HG03442 (cell line): Measurements from ENCODE around the gene GUCA1A.
"Not testable (repeated sequence)": the region's sequence is repeated elsewhere in the genome, so short reads cannot be mapped to it uniquely, and the experiment has no call there.

Experiments
- ATAC-seq: cut with Tn5 transposase; IDR thresholded peaks from one replicate; pipeline ENCODE4 v1.9.1; 2021; ENCODE audit warnings: mild to moderate bottlenecking, moderate library complexity; ENCODE audit not compliant: unreplicated experiment

The GUCA1A gene

DNA sequence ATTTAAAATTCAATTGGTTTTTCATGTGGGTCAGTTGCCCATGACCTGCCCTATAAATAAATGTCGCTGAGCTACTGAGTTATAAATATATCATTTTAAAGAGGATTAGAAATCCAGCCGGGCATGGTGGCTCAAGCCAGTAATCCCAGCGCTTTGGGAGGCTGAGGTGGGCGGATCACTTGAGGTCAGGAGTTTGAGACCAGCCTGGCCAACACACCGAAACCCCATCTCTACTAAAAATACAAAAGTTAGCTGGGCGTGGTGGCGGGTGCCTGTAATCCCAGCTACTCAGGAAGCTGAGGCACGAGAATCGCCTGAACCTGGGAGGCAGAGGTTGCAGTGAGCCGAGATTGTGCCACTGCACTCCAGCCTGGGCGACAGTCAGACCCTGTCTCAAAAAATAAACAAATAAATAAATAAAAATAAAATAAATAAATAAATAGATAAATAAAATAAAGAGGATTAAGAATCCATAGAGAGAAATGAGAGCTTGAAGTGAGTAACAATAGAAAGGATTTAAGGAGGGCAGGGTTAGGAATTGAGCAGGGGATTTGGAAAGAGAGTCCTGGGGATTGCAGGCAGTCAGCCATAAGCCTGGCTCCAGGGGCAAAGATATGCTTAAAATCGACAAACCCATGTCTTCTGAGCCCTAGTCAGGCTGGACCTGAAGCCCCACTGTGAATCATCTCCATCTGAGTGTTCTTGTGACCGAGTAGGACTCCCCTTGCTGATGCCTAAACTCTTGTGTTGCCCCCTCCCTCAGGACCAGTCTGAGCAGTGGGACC, 29.2 kb downstream of the GUCA1A start:
- not testable (repeated sequence) for ATAC-seq

- no peak for ATAC-seq
Observed at GRCh38 chr6:42203183-42203582, 30.0 kb downstream of the GUCA1A start.

DNA sequence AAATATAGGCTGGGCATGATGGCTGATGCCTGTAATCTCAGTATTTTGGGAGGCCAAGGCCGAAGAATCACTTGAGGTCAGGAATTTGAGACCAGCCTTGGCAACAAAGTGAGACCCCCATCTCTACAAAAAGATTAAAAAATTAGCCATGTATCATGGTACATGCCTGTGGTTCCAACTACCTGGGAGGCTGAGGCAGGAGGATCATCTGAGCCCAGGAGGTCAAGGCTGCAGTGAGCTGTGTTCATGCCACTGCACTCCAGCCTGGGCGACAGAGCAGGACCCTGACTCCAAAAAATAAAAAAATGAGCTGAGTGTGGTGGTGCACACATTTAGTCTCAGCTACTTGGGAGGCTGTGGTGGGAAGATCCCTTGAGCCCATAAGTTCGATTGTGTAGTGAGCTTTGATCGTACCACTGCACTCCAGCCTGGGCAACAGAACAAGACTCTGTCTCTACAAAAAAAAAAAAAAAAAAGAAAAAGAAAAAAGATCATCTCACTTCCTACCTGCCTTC, 31.7 kb downstream of the GUCA1A start:
- ATAC-seq: no peak

DNA sequence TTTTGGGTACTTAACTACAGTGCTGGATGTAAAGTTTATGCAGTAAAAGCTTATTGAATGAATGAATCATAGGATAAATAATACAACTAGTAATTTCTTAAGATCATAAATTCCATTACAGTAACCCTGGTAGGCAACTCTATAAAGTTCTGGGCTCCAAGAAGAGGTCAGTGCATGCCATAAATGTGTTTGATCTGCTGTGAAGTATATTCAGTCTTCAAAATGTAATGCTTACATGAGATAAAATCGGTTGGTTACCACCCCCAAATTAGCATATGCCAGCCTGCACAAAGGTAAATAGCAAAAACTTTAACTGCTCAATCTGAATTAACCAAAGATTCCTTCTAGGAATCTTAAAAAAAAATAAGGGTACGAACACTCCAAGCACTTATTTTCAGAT, 34.4 kb downstream of the GUCA1A start:
- not testable (repeated sequence) for ATAC-seq

DNA sequence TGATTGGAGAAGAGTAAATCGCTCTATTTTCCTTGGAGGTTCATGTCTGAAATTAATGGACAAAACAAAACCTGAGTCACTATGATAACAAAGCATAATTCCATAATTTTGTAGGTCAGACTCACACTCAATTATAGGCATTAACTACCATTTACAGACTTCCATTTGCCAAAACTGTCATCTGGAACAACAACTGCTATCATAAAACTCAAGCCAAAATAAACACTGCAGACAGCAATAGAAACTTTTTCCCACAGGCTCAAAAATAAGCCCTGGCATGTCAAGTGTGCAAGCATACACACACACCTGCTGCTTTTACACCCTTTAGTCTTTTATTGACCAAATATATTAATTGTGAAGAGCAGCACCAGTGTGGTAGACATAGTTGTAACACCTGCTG, 37.4 kb downstream of the GUCA1A start:
- no peak for ATAC-seq

DNA sequence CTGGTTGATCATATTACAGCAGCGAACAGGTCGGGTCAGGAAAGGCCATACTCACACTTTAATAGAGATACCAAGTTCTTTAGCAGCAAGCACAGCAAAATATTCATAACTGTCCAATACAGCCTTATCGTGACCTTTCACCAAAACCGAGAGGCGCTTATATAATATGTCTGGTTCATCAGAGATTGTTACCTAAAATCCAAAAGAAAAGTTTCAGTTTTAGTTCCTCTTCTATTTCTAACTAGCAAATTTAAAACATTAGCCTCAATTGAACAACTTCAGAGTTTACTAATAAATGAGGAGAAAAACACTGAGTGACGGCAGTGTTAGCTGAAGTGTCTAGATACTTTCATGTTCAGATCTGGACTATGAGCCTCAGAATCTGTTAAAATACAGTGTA, 38.6 kb downstream of the GUCA1A start:
- ATAC-seq: no peak

- ATAC-seq: no peak
Observed at GRCh38 chr6:42212442-42212841, 39.3 kb downstream of the GUCA1A start.

DNA sequence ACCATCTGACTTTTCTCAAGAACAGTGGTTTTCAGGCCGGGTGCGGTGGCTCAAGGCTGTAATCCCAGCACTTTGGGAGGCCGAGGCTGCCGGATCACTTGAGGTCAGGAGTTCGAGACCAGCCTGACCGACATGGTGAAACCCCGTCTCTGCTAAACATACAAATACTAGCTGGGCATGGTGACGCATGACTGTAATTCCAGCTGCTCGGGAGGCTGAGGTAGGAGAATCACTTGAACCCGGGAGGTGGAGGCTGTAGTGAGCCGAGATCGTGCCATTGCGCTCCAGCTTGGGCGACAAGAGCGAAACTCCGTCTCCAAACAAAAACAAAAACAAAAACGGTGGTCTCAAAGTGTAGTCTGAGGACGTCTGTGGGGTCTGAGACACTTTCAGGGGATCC, 43.3 kb downstream of the GUCA1A start:
- not testable (repeated sequence) for ATAC-seq

- ATAC-seq: no peak
Observed at GRCh38 chr6:42217157-42217518, 44.0 kb downstream of the GUCA1A start.

DNA sequence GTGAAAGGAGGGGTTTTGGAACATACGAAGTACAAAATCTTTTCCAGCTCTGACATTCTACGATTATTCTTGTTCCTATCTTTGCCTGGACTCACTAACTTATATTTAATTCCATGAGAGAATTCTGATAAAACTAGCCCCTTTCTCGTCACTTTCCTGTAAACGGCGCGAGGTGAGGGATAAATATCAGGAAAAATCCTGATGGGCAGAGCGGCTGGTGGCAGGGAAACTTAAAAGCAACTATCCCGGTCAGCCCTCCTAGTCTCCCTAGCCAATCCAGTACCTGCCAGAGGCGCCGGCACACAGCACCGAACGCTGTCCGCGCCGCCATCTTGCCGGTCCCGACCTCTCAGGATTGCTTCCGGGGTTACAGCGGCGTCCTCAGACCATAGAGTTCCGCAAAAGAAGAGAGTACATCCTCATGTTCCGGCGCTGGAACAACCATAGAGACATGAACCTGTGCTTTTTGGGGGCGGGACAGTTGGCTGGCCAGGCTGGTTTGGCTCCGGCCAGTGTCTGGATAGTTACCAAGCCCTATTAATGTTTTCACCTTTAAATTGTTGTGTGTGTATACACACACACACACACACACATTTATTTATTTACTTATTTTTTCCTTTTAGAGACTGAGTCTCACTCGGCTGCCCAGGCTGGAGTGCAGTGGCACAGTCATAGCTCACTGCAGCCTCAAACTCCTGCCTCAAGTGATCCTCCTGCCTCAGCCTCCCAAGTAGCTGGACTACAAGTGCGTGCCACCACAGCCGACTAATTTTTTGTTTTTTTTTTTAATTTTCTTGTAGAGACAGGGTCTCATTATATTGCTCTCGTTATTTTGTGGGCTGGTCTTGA, 44.6 kb downstream of the GUCA1A start, which contains the start of gene MRPS10:
Gene MRPS10 (minus strand): TSS at position 343 of the 849 bp plus-strand sequence. CDS start 12 bp downstream, at position 331.
- peak; percentile 96 for ATAC-seq

- no peak for ATAC-seq
Observed at GRCh38 chr6:42220807-42221206, 47.6 kb downstream of the GUCA1A start.

- ATAC-seq: no peak
Observed at GRCh38 chr6:42221546-42221945, 48.4 kb downstream of the GUCA1A start.

DNA sequence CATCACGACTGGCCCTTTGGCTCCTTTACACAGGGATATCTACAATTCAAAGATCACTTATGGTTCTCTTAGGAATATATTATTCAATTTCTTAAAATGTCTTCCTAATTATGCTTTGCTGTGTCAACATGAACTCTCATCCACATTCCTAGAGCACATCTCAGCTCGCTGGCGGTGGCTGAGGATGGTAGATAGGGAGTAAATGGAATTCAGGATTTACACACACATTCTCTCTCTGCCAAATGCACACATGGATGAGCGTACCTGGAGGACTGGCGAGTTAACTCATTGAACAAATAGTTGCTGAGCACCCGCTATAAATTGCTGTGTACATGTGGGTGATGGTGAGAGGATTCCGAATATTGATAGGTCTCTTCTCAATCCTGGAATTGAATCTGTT, 49.3 kb downstream of the GUCA1A start:
- no peak for ATAC-seq

DNA sequence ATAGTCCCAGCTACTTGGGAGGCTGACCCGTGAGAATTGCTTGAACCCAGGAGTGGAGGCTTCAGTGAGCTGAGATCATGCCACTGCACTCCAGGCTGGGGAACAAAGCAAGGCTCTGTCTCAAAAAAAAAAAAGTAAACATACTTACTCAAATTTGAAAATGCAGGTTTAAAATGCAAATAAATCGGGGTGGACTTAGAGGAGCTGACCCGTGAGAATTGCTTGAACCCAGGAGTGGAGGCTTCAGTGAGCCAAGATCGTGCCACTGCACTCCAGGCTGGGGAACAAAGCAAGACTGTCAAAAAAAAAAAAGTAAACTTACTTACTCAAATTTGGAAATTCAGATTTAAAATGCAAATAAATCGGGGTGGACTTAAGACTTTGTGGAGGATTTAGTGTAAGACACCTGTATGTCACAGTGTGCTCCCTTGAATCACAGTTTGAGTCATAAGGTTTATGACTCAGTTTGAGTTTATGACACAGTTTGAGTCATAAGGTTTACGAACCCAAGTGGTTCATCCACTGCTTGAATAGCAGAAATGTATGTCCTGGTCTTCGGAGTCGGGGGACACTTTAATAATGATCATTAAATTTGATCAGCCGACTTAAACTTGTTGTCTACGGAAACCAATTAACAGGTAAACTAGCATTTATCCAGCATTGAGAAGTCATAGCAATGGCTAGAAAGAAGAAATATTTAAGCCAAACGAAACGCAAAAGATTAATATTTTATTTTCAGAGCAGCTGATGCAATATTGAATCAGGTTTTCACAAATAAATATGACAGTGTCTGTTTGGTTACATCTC, 51.3 kb downstream of the GUCA1A start:
- ATAC-seq: peak; percentile 93

DNA sequence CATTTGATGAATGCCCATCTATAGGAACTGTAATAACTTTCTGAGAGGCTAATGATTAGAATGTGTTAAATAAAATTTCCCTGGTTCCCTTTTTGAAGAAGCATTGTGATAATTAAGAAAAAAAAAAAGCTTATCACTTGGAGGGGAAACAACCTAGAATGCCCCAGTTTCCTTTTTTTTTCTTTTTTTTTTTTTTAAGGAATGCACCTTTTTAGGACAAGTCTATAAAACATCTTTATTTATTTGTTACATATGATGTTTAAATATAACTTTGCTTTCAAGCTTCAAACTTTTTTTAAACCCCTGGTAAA, 51.8 kb downstream of the GUCA1A start:
- ATAC-seq: no peak

- ATAC-seq: no peak
Observed at GRCh38 chr6:42225419-42225818, 52.3 kb downstream of the GUCA1A start.

- no peak for ATAC-seq
Observed at GRCh38 chr6:42226161-42226611, 53.0 kb downstream of the GUCA1A start.

- no peak for ATAC-seq
Observed at GRCh38 chr6:42226645-42227143, 53.5 kb downstream of the GUCA1A start.

- ATAC-seq: no peak
Observed at GRCh38 chr6:42227173-42227850, 54.1 kb downstream of the GUCA1A start.

DNA sequence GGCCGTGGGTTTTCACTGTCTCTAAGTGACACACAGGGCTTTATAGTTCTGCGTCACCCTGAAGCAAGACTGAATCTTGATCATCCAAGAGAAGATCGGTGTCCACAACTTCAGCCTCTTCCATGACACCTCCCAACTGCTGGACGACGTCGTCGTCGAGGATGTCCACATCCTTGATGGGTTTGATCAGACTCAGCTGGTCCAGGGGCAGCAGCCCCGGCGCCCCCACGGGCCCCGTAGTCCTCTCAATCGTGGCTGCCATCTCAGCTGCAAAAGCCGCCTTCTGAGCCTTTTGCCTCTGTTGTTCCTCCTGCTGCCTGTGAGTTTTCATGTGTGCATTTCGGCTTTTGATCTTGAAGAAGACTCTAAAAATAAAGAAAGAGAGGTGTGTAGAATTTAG, 55.1 kb downstream of the GUCA1A start:
- no peak for ATAC-seq
